Measurements from ENCODE around the gene NR2F2.

- TF ChIP-seq GATA2 (IDR thresholded peaks at IDR 0.05; ENCODE audit: low read depth, low read length) (no peak), GATA3 (IDR thresholded peaks at IDR 0.05; ENCODE audit: low read depth, low read length) (no peak)
Measured at GRCh38 chr15:96365781-96366525, 35.5 kb downstream of the NR2F2 start.

Data from SH-SY5Y (cell line).